ENCODE data around the gene TUT7. TPM values are rescaled to one million over a fixed set of nuclear protein-coding genes. Genes with fewer than 3 reads are reported as not detected.
"Not testable (repeated sequence)": the region's sequence is repeated elsewhere in the genome, so short reads cannot be mapped to it uniquely, and the experiment has no call there.

Gene TUT7, protein sequence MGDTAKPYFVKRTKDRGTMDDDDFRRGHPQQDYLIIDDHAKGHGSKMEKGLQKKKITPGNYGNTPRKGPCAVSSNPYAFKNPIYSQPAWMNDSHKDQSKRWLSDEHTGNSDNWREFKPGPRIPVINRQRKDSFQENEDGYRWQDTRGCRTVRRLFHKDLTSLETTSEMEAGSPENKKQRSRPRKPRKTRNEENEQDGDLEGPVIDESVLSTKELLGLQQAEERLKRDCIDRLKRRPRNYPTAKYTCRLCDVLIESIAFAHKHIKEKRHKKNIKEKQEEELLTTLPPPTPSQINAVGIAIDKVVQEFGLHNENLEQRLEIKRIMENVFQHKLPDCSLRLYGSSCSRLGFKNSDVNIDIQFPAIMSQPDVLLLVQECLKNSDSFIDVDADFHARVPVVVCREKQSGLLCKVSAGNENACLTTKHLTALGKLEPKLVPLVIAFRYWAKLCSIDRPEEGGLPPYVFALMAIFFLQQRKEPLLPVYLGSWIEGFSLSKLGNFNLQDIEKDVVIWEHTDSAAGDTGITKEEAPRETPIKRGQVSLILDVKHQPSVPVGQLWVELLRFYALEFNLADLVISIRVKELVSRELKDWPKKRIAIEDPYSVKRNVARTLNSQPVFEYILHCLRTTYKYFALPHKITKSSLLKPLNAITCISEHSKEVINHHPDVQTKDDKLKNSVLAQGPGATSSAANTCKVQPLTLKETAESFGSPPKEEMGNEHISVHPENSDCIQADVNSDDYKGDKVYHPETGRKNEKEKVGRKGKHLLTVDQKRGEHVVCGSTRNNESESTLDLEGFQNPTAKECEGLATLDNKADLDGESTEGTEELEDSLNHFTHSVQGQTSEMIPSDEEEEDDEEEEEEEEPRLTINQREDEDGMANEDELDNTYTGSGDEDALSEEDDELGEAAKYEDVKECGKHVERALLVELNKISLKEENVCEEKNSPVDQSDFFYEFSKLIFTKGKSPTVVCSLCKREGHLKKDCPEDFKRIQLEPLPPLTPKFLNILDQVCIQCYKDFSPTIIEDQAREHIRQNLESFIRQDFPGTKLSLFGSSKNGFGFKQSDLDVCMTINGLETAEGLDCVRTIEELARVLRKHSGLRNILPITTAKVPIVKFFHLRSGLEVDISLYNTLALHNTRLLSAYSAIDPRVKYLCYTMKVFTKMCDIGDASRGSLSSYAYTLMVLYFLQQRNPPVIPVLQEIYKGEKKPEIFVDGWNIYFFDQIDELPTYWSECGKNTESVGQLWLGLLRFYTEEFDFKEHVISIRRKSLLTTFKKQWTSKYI (N-terminal part only)
- total RNA-seq (10 to 100 TPM; 39.2 to 59.0 (median 48.2) TPM), polyA plus RNA-seq (10 to 100 TPM; 11.6 to 14.8 (median 12.6) TPM)

DNA sequence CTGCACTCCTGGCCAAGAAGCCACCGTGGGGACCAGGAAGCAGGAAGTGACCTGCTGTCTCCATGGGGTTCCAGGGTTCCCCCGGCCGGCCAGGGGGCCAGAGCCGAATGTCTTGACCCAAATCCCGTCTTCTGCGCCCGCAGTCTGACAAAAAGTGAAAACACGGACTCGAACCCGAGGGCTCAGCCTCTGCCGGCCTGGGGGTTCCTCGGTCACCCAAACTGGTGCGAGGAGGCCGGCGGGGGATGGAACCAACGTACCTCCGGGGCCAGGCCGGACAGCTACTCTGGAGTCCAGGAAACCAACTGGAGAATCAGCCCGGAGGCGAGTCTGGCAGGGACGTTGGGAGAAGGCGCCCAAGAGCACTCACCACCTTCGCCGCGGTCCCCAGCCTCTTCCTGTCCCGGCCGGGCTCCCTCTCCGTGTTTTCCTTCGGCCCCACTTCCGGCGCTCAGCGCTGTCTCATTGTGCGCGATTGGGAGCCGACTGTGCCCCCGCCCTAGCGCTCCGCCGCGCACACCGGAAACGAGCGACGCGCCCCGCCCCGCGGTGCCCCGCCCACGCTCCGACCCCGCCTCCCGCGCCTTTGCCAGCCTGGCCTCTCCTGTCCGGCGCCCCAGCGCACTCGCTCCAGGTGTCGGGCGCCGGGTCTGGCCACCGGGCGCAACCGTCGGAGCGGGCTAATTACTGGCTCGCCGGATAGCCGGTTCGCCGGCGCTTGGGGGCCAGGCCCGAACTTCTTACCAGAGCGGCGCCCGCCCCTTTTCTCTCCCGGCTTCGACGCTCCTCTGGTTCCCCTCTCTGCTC, at the start of gene TUT7:
Gene TUT7, minus strand, starts transcription at position 400 of the 807 bp plus-strand sequence. CDS start 1,211 bp downstream, outside the sequence.
- 0% methylated on average over 79 of the region's 79 CpGs for WGBS, 2 donors
- intact Hi-C loops (cut with DNase I) = loop anchor here (5.0 kb wide), 2 partner anchors 72 to 593 kb away; partner anchors contain the start of genes GAS1 and ISCA1
- H3K4me1 ChIP-seq = peaks cover 0 to 48% (median 43%) of the 10 kb centered on the region in 4 donors

DNA sequence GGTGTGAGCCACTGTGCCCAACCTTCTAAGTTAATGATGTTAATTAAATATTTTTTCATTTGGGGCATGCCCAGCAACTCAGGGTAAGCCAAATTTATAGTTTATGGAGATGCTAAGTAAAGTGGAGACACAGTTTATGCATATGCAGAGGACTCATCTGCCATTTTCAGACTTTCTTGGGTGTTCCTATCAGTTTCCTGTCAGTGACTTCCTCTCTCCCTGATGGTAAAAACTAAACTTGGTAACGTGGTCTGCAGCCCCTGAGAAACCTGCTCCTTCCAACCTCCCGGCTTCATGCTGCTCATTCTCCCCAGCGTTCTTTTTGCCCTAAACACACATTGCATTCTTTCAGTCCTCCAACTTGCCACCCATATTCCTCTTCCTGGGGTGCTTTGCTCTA, 48.4 kb upstream of the TUT7 start:
- intact Hi-C loops (cut with DNase I) = no loop called here
- Histone ChIP-seq H3K4me1 (peaks cover 0 to 37% (median 27%) of the 10 kb centered on the region in 4 donors), H3K27me3 (no peaks in the 10 kb centered on the region), H3K27ac (no peak overlapping the region), H3K4me3 (no peak overlapping the region), H3K9me3 (no peaks in the 10 kb centered on the region), H3K36me3 (no peaks in the 10 kb centered on the region)
- no peak for DNase-seq
- TF ChIP-seq EP300 (IDR thresholded peaks at IDR 0.05) (no peak), POLR2AphosphoS5 (IDR thresholded peaks at IDR 0.05) (no peak), POLR2A (IDR thresholded peaks at IDR 0.05) (no peak)
- TF ChIP-seq, protein P1, sequence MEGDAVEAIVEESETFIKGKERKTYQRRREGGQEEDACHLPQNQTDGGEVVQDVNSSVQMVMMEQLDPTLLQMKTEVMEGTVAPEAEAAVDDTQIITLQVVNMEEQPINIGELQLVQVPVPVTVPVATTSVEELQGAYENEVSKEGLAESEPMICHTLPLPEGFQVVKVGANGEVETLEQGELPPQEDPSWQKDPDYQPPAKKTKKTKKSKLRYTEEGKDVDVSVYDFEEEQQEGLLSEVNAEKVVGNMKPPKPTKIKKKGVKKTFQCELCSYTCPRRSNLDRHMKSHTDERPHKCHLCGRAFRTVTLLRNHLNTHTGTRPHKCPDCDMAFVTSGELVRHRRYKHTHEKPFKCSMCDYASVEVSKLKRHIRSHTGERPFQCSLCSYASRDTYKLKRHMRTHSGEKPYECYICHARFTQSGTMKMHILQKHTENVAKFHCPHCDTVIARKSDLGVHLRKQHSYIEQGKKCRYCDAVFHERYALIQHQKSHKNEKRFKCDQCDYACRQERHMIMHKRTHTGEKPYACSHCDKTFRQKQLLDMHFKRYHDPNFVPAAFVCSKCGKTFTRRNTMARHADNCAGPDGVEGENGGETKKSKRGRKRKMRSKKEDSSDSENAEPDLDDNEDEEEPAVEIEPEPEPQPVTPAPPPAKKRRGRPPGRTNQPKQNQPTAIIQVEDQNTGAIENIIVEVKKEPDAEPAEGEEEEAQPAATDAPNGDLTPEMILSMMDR (IDR thresholded peaks at IDR 0.05) = no peak
- 39 to 57% methylated on average over 3 of the region's 3 CpGs for WGBS, 2 donors

More for the DNA sequence above, at the start of gene TUT7:
- TF ChIP-seq, protein P1 (IDR thresholded peaks at IDR 0.05) = no peak
- TF ChIP-seq POLR2A (IDR thresholded peaks at IDR 0.05) (peak; percentile 41 to 57), POLR2AphosphoS5 (IDR thresholded peaks at IDR 0.05) (peak; percentile 71 to 85 (median 83)), EP300 (IDR thresholded peaks at IDR 0.05) (peak in 1 of 4 donors; percentile 28)
- Histone ChIP-seq H3K27me3 (no peaks in the 10 kb centered on the region), H3K36me3 (peaks cover 0 to 18% (median 2%) of the 10 kb centered on the region in 4 donors), H3K27ac (peak within 1 kb of the TSS; percentile 93 to 99 (median 94)), H3K4me3 (peak within 1 kb of the TSS; percentile 65 to 98 (median 77)), H3K9me3 (no peaks in the 10 kb centered on the region)
- DNase-seq = peak; percentile 97

DNA sequence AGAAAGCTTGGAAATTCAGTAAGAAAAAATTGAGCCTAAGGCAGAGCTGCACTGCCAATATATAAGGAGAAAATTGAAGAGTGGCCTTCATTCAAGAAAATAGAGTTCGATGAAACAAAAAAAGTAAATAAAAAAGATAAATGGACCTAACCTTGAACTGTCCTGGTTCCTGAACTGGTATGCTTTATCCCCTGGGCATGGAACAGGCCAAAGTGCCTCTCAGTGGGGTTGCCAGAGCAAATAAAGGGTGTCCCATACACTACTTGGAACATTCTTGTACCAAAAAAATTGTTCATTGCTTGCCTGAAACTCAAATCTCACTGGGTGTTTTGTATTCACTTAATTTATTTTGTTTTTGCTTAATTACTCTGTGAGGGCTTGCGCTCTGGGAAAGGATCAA, 42.2 kb upstream of the TUT7 start:
- WGBS, 2 donors = 93% methylated on average over 2 of the region's 2 CpGs
- intact Hi-C loops (cut with DNase I) = no loop called here
- TF ChIP-seq, protein P1 (IDR thresholded peaks at IDR 0.05) = no peak
- TF ChIP-seq POLR2A (IDR thresholded peaks at IDR 0.05) (no peak), EP300 (IDR thresholded peaks at IDR 0.05) (no peak), POLR2AphosphoS5 (IDR thresholded peaks at IDR 0.05) (no peak)
- no peaks in the 10 kb centered on the region for H3K36me3 ChIP-seq
- no peaks in the 10 kb centered on the region for H3K27me3 ChIP-seq
- H3K27ac ChIP-seq = no peak overlapping the region
- DNase-seq = no peak
- no peaks in the 10 kb centered on the region for H3K4me1 ChIP-seq
- no peaks in the 10 kb centered on the region for H3K9me3 ChIP-seq
- H3K4me3 ChIP-seq = no peak overlapping the region

DNA sequence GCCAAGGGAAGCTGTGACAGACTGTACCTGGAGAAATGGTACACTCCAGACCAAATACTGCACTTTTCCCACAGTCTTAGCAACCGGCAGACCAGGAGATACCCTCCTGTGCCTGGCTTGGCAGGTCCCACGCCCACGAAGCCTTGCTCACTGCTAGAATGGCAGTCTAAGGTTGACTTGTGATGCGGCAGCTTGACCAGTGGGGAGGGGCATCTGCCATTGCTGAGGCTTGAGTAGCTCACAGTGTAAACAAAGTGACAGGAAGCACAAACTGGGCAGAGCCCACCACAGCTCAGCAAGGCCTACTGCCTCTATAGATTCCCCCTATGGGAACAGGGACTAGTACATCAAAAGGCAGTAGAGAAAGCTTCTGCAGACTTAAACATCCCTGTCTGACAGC, 36.0 kb upstream of the TUT7 start:
- H3K27ac ChIP-seq; H3K4me1 ChIP-seq; DNase-seq; H3K36me3 ChIP-seq; intact Hi-C loops (cut with DNase I); H3K9me3 ChIP-seq; H3K4me3 ChIP-seq; H3K27me3 ChIP-seq: not testable (repeated sequence)
- WGBS, 2 donors = 66 to 76% methylated on average over 4 of the region's 4 CpGs
